ENCODE results near the gene PAK5.
A peak's percentile ranks its signal among the peaks of the same experiment; 100 is the strongest.

PAK5 gene

GRCh38 chr20:9509246-9509645, 329.6 kb downstream of the PAK5 start:
- DNase-seq (ENCODE audit: low read depth) = no peak
- no peak overlapping the region for H3K4me3 ChIP-seq (ENCODE audit: low read length)
- TF ChIP-seq CTCF (conservative IDR thresholded peaks at IDR 0.05; ENCODE audit: low read length) = no peak

GRCh38 chr20:9508696-9509178, 330.1 kb downstream of the PAK5 start:
- TF ChIP-seq CTCF (conservative IDR thresholded peaks at IDR 0.05; ENCODE audit: low read length) = no peak
- H3K4me3 ChIP-seq (ENCODE audit: low read length) = no peak overlapping the region
- DNase-seq (ENCODE audit: low read depth) = no peak

- H3K4me3 ChIP-seq (ENCODE audit: low read length) = no peak overlapping the region
- no peak for TF ChIP-seq CTCF (conservative IDR thresholded peaks at IDR 0.05; ENCODE audit: low read length)
- DNase-seq (ENCODE audit: low read depth) = no peak
These were observed 330.6 kb downstream of the PAK5 start for GRCh38 chr20:9508240-9508661.

GRCh38 chr20:9507544-9508239, 331.2 kb downstream of the PAK5 start:
- no peak for TF ChIP-seq CTCF (conservative IDR thresholded peaks at IDR 0.05; ENCODE audit: low read length)
- H3K4me3 ChIP-seq (ENCODE audit: low read length) = no peak overlapping the region
- no peak for DNase-seq (ENCODE audit: low read depth)

GRCh38 chr20:9506964-9507369, 331.9 kb downstream of the PAK5 start:
- TF ChIP-seq CTCF (conservative IDR thresholded peaks at IDR 0.05; ENCODE audit: low read length) = no peak
- DNase-seq (ENCODE audit: low read depth) = no peak
- peak overlapping the region; percentile 15; the same call in 1 of the 2 replicates for H3K4me3 ChIP-seq (ENCODE audit: low read length)

GRCh38 chr20:9506280-9506821, 332.5 kb downstream of the PAK5 start:
- no peak for DNase-seq (ENCODE audit: low read depth)
- no peak overlapping the region for H3K4me3 ChIP-seq (ENCODE audit: low read length)
- TF ChIP-seq CTCF (conservative IDR thresholded peaks at IDR 0.05; ENCODE audit: low read length) = no peak
